Fibroblast of the aortic adventitia (primary cell): ENCODE data around the gene NCKAP5. TPM values are rescaled to one million over a fixed set of nuclear protein-coding genes. Genes with fewer than 3 reads are reported as not detected.

ENCODE experiments used
- DNase-seq: peaks from one replicate; pipeline ENCODE4 v3.0.0-alpha.2; 2010; ENCODE audit warnings: low read depth
- H3K4me3 ChIP-seq: 2 replicates; pipeline ENCODE4 v1.5.1; 2011; ENCODE audit warnings: low read depth, mild to moderate bottlenecking, control low read depth, low read length, moderate library complexity
- total RNA-seq: library from RNA; depleted of rRNA; stranded (reverse); fragments of >200 nt; gene quantifications from 2 replicates; pipeline ENCODE4 v1.2.3, GENCODE V29; 2012; ENCODE audit warnings: low replicate concordance
- TF ChIP-seq, protein P1 (sequence below): IDR thresholded peaks from 2 replicates; pipeline ENCODE4 v1.5.1; 2011; ENCODE audit warnings: mild to moderate bottlenecking, low read length, control low read depth, inconsistent platforms; ENCODE audit not compliant: insufficient read depth

Gene NCKAP5
- total RNA-seq, 1 donor: 4.4 TPM

DNA sequence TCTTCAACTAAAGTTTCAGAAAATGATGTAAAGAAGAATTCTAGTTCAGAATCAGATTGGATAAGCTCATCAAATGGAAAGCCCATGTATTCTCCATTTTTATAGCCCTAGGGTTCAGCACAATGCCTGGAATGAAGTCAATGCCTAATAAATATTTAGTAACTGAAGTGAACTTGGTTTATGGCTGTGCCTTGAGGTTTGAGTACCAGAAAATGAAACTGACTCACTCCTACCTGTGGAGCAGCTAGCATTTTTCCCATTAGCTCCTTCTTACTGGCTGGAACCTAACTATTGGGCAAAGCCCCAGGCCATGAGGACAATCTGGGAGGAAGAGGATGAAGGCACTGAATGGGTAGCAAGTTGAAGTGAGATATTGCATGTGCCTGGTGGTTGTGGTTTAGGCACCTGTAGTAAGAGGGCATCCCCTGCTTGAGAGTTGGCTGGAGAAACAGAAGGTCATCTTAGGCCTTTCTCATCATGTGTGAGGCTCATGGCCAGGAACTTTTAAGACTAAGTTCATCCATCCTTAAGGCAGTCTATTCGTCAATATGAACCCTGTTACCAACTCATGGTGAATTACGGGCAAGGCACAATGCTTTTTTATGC, 813.3 kb downstream of the NCKAP5 start:
- H3K4me3 ChIP-seq: no peak overlapping the region
- DNase-seq: no peak
- TF ChIP-seq, protein P1, sequence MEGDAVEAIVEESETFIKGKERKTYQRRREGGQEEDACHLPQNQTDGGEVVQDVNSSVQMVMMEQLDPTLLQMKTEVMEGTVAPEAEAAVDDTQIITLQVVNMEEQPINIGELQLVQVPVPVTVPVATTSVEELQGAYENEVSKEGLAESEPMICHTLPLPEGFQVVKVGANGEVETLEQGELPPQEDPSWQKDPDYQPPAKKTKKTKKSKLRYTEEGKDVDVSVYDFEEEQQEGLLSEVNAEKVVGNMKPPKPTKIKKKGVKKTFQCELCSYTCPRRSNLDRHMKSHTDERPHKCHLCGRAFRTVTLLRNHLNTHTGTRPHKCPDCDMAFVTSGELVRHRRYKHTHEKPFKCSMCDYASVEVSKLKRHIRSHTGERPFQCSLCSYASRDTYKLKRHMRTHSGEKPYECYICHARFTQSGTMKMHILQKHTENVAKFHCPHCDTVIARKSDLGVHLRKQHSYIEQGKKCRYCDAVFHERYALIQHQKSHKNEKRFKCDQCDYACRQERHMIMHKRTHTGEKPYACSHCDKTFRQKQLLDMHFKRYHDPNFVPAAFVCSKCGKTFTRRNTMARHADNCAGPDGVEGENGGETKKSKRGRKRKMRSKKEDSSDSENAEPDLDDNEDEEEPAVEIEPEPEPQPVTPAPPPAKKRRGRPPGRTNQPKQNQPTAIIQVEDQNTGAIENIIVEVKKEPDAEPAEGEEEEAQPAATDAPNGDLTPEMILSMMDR: no peak

DNA sequence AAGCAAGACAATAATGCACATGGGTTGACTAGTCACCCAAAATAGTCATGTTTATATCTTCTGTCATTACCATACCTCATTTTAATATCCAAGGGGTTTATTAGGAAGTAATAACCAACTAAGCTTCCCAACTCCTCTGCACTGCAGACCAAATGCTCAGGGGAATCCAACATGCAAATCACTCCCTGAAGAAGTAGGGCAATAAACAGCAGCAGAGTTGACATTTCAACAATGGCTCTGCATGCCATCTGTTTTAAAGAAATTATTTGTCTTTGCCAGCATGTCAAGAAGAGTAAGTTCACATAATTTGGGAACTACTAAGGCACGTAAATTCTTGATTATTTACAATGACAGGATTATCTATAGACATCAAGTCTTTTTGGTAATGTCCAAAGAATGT, 813.9 kb downstream of the NCKAP5 start:
- no peak overlapping the region for H3K4me3 ChIP-seq
- TF ChIP-seq, protein P1: no peak
- DNase-seq: peak; percentile 36

DNA sequence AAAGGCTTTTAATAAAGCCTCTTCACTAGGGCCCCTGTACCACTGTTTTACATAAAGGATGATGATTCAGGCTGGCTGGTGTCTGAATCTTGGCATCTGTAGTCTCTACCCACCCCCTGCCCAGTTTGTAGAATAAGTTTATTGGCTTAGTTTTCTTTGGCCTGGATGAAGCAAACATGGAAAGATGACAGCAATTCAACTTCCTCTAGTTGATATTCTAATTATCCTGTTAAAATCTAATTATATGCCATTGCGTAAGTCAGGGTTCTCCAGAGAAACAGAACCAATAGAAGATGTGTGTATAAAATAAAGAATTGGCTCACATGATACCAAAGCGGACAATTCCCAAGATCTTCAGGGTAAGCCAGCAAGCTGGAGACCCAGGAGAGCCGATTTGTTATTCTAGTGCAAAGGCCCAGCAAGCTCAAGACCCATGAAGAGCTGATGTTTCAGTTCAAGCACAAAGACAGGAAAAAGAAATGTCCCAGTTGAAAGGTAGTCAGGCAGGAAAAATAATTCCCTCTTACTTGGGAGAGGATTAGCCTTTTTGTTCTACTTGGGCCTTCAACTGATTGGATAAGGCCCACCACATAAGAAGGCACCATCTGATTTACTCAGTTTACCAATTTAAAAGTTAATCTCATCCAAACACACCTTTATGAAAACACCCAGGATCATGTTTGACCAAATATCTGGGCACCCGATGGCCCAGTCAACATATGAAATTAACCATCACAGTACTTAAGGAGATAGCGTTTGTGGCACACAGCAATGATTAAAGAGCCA, 815.6 kb downstream of the NCKAP5 start:
- peak; percentile 22 for DNase-seq
- H3K4me3 ChIP-seq: no peak overlapping the region
- TF ChIP-seq, protein P1: no peak

DNA sequence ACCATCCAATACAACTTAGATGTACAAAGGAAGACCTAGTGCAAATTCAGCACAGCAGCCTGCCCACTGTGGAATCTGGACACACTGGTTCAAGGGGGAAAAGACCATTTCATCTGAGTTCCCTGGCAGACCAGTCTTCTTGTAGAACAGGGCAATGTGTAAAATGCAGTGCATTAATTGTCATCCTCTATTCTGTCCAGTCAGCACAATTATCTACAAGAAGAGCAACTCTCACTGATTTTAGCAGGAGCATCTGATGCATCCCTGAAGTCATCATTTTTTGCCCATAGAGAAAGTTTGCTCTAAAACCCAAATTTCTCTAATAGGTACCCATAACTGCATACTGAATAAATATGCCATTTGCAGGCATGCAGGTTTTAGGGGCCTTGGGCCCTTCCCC, 816.4 kb downstream of the NCKAP5 start:
- no peak for DNase-seq
- TF ChIP-seq, protein P1: no peak
- no peak overlapping the region for H3K4me3 ChIP-seq

DNA sequence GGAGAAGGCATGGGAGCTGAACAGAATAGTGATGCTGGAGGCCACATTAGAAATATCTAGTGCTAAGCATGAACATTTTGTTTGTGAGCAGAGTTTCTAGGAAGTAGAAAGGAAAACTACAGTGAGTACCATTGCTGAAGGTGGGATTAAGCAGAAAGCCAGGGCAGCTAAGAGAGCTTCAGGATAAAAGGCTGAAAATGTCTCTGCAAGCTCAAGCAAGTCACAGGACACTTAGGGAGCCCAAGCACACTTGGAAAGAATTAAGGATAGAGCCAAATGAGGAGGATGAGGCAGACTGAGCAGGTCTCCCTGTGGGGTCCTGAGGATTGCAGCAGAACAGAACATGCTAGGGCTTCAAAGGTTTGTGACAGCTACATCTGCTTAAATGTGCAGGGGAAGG, 817.7 kb downstream of the NCKAP5 start:
- H3K4me3 ChIP-seq: no peak overlapping the region
- DNase-seq: no peak
- TF ChIP-seq, protein P1: no peak

DNA sequence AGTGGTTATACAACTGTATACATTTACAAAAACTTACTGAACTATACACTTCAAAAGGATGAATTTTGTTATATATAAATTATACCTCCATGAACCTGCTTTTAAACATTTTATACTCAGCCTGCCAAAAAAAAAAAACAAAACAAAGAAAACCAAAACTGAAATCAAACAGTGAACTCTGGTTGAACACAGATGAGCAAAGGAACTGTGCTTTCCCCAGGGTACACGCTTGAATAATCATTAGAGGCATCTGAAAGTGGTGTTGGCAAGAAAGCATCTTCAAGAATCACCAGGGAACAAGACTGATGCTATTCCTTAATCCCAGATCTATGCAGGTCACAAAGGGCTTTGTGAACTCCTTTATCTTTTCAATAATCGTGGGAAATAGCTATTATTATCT, 821.2 kb downstream of the NCKAP5 start:
- no peak overlapping the region for H3K4me3 ChIP-seq
- TF ChIP-seq, protein P1: no peak
- DNase-seq: no peak
